ENCODE measurements around the gene TMOD3.
A peak's percentile ranks its signal among the peaks of the same experiment; 100 is the strongest.

DNA sequence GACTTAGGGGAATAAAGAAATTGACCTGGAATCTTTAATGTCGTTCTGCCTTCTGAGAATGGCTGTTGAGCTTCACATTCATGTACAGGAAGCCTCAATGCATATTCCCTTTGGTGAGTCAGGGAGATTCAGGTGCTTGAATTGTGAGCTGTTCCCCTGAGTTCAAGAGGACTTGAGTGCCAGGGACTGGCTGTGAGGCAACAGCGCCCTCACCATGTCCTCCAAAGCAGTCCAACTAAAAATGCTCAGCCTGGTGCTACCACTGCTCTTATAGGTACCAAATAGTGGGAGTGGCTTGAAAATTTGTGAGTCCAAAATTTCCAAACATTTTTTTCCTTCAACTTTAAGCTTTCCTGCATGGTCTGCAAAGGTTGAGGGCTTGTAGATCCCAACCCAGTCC, 88.0 kb downstream of the TMOD3 start:
- TF ChIP-seq ZNF10 (tag by site-specific recombination; IDR thresholded peaks at IDR 0.05) (no peak), ZNF16 (tag by site-specific recombination; IDR thresholded peaks at IDR 0.05; ENCODE audit: low read depth) (no peak), SALL2 (tag by site-specific recombination; IDR thresholded peaks at IDR 0.05; ENCODE audit: borderline replicate concordance) (no peak), SP2 (tag by site-specific recombination; IDR thresholded peaks at IDR 0.05) (no peak), ZSCAN30 (tag by site-specific recombination; IDR thresholded peaks at IDR 0.05) (no peak), YY1 (tag by site-specific recombination; IDR thresholded peaks at IDR 0.05) (no peak), ZBTB17 (tag by site-specific recombination; IDR thresholded peaks at IDR 0.05) (no peak), ZNF157 (tag by site-specific recombination; IDR thresholded peaks at IDR 0.05) (no peak), ZNF560 (tag by site-specific recombination; IDR thresholded peaks at IDR 0.05; ENCODE audit: borderline replicate concordance) (no peak)
- TF ChIP-seq, protein P1, sequence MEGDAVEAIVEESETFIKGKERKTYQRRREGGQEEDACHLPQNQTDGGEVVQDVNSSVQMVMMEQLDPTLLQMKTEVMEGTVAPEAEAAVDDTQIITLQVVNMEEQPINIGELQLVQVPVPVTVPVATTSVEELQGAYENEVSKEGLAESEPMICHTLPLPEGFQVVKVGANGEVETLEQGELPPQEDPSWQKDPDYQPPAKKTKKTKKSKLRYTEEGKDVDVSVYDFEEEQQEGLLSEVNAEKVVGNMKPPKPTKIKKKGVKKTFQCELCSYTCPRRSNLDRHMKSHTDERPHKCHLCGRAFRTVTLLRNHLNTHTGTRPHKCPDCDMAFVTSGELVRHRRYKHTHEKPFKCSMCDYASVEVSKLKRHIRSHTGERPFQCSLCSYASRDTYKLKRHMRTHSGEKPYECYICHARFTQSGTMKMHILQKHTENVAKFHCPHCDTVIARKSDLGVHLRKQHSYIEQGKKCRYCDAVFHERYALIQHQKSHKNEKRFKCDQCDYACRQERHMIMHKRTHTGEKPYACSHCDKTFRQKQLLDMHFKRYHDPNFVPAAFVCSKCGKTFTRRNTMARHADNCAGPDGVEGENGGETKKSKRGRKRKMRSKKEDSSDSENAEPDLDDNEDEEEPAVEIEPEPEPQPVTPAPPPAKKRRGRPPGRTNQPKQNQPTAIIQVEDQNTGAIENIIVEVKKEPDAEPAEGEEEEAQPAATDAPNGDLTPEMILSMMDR (tag by site-specific recombination; IDR thresholded peaks at IDR 0.05) = peak; percentile 40; the same call in 1 of the 2 replicates
- TF ChIP-seq, protein P2, sequence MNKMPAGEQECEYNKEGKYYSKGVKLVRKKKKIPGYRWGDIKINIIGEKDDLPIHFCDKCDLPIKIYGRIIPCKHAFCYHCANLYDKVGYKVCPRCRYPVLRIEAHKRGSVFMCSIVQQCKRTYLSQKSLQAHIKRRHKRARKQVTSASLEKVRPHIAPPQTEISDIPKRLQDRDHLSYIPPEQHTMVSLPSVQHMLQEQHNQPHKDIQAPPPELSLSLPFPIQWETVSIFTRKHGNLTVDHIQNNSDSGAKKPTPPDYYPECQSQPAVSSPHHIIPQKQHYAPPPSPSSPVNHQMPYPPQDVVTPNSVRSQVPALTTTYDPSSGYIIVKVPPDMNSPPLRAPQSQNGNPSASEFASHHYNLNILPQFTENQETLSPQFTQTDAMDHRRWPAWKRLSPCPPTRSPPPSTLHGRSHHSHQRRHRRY (tag by site-specific recombination; IDR thresholded peaks at IDR 0.05) = no peak
- TF ChIP-seq, protein P3, sequence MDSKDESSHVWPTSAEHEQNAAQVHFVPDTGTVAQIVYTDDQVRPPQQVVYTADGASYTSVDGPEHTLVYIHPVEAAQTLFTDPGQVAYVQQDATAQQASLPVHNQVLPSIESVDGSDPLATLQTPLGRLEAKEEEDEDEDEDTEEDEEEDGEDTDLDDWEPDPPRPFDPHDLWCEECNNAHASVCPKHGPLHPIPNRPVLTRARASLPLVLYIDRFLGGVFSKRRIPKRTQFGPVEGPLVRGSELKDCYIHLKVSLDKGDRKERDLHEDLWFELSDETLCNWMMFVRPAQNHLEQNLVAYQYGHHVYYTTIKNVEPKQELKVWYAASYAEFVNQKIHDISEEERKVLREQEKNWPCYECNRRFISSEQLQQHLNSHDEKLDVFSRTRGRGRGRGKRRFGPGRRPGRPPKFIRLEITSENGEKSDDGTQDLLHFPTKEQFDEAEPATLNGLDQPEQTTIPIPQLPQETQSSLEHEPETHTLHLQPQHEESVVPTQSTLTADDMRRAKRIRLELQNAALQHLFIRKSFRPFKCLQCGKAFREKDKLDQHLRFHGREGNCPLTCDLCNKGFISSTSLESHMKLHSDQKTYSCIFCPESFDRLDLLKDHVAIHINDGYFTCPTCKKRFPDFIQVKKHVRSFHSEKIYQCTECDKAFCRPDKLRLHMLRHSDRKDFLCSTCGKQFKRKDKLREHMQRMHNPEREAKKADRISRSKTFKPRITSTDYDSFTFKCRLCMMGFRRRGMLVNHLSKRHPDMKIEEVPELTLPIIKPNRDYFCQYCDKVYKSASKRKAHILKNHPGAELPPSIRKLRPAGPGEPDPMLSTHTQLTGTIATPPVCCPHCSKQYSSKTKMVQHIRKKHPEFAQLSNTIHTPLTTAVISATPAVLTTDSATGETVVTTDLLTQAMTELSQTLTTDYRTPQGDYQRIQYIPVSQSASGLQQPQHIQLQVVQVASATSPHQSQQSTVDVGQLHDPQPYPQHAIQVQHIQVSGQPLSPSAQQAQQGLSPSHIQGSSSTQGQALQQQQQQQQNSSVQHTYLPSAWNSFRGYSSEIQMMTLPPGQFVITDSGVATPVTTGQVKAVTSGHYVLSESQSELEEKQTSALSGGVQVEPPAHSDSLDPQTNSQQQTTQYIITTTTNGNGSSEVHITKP (tag by site-specific recombination; IDR thresholded peaks at IDR 0.05) = no peak

All from HEK293 (cell line).